ENCODE measurements around the gene NEGR1.
A peak's percentile ranks its signal among the peaks of the same experiment; 100 is the strongest.
"Not testable (repeated sequence)": the region's sequence is repeated elsewhere in the genome, so short reads cannot be mapped to it uniquely, and the experiment has no call there.

The NEGR1 gene

DNA sequence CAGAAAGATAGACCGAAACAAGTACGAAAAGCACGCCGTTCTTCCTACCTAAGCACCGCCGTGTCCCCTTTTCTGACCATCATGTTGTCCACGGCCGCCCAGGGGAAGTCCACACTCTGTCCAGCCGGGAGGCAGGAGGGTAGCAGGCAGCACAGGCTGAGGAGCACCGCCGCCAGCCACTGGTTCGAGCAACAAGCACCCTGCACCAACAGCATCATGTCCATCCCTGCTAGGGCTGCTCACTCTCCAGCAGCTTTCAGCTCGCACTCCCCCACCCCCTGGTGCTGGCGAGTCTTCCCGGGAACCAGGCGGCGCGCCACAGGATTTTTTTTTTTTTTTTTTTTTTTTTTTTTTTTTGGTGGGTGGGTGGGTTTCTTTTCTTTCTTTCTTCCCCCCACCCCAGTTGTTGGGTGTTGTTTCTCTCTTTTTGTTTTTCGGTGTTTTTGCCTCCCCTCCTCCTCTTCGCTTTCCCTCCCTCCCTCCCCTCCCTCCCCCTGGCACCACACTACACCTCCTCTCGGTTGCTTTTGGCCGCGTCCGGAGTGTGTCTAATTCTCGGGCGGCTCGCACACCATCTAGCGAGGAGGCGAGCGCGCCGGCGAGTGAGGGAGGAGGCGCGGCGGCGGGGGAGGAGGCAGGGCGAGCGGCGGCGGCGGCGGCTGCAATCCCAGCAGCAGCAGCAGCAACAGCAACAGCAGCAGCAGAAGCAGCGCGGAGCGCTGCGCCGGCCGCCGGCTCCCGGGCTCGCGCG, at the start of gene NEGR1:
Gene NEGR1, minus strand, starts transcription at position 269 of the 751 bp plus-strand sequence.
- peak; percentile 84 for DNase-seq

DNA sequence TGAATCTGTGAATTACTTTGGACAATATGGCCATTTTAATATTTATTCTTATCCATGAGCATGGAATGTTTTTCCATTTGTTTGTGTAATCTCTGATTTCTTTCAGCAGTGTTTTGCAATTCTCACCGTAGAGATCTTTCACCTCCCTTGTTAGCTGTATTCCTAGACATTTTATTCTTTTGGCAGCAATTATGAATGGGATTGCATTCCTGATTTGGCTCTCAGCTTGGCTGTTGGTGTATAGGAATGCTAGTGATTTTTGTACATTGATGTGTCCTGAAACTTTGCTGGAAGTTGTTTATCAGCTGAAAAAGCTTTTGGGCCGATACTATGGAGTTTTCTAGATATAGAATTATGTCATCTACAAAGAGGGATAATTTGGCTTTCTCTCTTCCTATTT, 44.2 kb upstream of the NEGR1 start:
- DNase-seq = no peak

- DNase-seq = no peak
Measured at GRCh38 chr1:72324451-72324850, 42.1 kb upstream of the NEGR1 start.

DNA sequence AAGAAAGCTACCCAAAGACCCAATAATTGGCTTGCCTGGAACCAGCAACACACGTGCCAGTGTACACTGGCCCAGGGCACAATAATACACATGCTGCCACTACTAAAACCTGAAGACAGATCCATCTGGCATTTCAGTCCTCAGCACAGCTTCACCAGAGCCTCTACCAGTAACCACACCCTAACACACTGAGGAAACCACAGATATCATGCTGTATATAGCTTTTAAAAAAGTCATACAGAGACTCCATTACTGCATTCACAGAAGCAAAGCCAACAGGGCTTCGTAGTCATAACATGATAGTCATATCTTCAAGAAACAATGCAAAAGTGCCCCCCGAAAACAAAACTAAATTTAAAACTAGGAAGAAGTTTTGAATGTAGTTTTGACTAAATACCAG, 40.6 kb upstream of the NEGR1 start:
- no peak for DNase-seq

DNA sequence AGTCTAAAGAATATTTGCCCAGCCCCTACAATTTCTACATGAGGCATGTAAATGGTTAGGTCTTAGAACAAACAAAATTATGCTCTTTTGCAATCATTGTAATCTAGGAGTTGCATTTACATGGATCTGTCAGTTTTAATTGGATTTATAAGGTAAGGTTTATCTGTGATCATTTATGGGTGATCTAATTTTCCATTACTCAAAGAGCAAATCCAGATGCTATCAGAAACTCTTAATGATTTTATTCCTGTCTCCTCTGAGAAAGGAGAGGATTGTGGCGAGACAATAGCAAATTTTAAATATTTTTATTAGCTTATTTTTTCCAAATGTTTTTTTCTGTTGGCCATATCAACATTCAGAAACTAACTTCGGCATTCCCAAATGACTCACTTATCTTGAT, 14.2 kb upstream of the NEGR1 start:
- no peak for DNase-seq

GRCh38 chr1:72288886-72289285, 6.5 kb upstream of the NEGR1 start:
- DNase-seq = no peak

- no peak for DNase-seq
Measured at GRCh38 chr1:72286401-72286800, 4.1 kb upstream of the NEGR1 start.

DNA sequence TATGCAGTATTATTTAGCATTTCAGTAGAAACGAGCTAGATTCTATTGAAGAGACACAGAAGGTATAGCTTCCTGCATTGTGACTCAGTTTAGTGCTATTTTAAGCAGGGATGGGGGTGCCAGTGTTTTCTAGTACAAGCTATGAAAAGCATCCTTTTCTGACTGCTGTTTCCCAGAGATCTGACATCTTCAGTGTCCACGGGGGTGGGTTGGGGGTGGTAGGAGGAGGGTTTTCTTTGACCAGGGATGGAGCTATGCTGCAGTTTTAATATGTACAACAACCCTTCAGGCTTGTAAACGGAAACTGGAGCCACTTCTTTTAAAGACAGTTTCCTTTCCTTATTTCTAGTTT, 2.7 kb upstream of the NEGR1 start:
- no peak for DNase-seq

DNA sequence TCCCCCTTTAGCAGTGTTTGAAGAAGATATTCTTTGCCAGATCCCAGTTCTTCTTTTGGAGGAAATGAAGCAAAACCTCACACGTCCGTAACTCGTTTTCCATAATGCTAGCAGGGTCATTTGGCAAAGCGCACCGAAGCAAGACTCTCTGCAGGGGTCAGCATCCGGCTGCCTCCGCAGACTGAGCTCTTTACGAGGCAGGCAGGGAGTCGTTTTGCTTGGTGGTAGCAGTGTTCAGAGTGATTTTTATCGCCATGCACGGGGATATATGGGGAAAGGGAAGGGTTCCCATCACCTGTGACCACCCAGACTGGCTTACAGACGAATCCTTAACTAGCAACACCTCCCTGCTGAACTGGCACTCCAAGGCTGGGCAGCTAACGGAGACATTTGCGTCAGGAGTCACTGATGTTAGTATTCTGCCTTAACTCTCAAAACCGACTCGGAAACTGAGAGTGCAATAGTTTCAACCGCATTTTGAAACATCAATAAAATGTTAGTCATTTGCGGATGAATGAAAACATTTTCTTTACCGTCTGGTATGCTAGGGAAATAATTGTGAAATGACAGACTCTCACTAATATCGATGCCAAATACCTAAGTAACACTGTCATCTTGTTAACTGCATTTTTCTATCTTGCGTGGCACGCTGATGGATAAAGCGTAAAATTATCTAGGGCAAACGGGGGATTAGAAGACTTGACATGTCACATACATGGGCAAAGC, 2.2 kb upstream of the NEGR1 start:
- DNase-seq = peak; percentile 73

- DNase-seq = no peak
Measured at GRCh38 chr1:72284084-72284347, 1.7 kb upstream of the NEGR1 start.

- peak; percentile 75 for DNase-seq
Measured at GRCh38 chr1:72283307-72284083, 1.2 kb upstream of the NEGR1 start.

DNA sequence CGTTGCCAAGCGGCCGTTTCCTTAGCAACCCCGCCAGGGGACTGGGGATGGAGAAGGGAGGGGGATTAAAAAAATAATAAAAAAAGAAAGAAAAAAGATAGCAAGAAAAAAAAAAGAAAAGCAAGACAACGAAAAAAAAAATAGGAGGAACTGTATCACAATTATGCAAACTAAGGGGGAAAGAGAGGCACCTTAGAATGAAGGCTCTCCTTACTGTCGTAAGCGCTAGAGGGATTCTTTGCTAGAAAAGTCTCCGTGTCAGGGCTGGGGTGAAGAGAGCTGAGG, 625 bp upstream of the NEGR1 start:
- DNase-seq = peak; percentile 77

DNA sequence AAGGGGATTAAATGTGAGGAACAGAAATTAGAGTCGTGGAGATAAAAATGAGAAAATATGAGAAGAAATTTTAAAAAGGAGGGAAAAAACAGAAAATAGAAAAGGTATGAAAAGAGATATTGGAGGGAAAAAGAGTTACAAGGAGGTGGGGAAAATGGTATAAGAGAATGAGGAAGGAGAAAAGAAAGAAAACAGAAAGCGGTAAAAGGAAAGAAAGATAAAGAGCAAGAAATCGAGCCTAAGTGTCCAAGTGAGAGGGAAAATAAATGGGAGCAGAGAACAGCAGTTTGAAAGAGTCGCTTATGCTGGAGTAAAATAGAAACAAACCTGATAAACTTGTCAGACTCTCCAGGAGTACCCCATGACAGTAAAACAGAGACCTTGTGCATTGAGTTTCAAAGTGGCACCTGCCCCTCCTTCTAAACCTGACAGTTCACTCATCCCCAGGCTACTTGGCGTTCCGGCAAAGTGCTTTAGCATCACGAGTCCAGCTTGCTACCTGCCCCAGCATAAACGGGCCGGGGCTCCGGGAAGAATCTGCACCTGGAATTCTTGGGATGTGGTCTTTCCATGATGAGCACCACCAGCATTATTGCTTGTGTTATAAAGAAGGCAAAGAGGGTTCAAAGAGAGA, 585 bp downstream of the NEGR1 start:
- DNase-seq = no peak

DNA sequence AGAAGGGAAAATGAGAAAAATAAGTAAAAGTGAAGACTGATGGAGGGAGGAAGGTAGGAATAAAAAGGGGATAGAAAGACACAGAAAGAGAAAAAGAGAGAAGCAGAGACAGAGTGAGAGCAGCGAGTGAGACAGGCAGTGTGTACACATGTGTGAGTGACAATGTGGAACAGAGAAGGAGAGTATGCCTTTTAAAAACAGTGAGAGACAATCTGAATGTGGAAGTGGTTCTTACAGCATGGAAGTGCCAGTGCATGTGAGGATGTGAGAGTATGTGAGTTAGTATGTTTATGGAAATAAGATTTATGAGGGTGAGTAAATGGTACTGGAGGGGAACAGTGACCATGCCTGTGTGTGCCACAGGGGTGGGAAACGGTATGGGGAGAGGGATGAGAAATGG, 1.2 kb downstream of the NEGR1 start:
- DNase-seq = peak; percentile 6

- no peak for DNase-seq
Measured at GRCh38 chr1:72280711-72281110, 1.6 kb downstream of the NEGR1 start.

- no peak for DNase-seq
Measured at GRCh38 chr1:72280131-72280530, 2.2 kb downstream of the NEGR1 start.

- DNase-seq = no peak
Measured at GRCh38 chr1:72278461-72278860, 3.9 kb downstream of the NEGR1 start.

GRCh38 chr1:72271555-72272085, 10.7 kb downstream of the NEGR1 start:
- no peak for DNase-seq

- no peak for DNase-seq
Measured at GRCh38 chr1:72262735-72263134, 19.6 kb downstream of the NEGR1 start.

DNA sequence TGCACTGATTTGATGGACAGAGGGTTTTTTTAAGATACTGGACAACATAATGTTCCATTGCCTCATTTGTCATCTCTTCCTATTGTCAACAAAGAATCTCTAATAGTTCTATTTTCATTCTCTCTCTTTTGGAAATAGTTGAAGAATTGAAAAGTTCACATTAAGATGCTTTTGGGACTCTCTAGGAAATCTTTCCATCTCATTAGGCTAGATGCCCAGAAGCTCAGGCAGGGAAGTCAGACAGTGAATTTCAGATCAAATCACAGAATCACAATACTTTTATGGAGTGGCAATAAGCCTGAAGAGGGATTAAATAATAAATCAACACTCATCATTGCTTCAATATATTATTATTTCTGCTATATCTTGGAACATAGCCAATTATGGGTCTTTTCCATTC, 29.2 kb downstream of the NEGR1 start:
- no peak for DNase-seq

DNA sequence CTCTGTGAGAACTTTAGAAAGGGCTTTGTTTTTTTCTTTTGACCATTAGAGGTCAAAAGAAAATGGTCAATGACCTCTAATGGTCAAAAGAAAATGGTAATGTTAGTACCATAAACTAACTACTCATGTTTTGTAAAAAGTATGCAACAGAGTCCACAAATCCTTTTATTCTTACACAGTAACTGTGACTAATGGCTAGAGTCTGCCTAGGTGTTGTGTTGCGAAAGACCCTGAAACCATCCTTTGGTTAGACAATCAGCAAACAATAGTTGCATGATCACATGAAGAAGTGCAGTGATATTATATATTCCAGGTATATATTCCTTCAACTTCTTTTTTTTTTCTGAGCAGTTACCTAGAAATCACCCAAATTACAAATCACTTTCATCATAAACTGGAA, 40.9 kb downstream of the NEGR1 start:
- no peak for DNase-seq

GRCh38 chr1:72235931-72236330, 46.4 kb downstream of the NEGR1 start:
- not testable (repeated sequence) for DNase-seq

DNA sequence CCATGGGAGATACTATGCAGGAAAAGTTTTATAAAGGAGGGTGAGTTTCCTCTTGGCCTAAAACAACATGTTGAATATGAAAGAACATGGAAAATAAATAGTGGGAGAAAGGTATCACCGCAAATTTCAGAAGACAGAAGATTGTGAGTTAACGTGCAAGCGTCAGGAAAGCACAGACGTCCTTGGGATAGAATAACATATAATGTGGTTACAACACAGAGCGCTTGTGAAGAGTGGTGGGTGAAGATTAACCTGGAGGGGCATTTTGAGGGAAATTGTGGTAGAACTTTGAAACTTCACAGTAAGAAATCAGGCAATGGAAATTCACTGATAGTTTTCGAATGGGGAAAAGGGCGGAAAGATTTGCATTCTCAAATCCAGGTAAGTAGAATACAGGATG, 47.3 kb downstream of the NEGR1 start:
- DNase-seq = no peak

DNA sequence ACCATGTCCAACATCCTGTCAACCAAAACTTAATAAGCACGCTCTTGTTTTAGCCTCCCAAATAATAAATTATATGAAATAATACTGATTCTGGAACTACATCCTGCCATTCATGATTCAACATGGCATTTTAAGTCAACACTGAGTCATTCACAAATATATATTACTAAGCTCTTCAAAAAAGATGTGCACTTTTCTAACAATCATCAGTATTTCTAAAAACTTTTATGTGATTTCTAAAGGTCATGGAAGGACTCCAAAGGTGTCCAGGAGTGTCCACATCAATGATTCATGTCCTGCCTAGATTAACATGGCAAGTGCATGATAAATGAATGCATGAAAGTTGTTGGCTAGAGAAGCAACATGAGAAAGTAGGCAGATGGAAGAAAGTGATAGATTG, 51.6 kb downstream of the NEGR1 start:
- DNase-seq = no peak
